Heart left ventricle (tissue), 16 donors: ENCODE results near the gene ATP13A4. TPM values are rescaled to one million over a fixed set of nuclear protein-coding genes. Genes with fewer than 3 reads are reported as not detected.
A peak's percentile ranks its signal among the peaks of the same experiment; 100 is the strongest.

Experiments used
- ATAC-seq, 4 donors: fragments of 200-7000 bp; cut with Tn5 transposase; one replicate each; pipeline ENCODE4 v1.9.1; 2020 to 2022; ENCODE audit warnings: moderate library complexity in 4 of 4, mild to moderate bottlenecking in 3 of 4, moderate number of reproducible peaks in 1 of 4
- DNase-seq, 5 donors: peaks; one replicate each; pipeline ENCODE4 v3.0.0-alpha.2; 2020
- H3K27ac ChIP-seq, 12 donors: fragments of 200-600 bp; sonication (generic) in 4 of 12; one replicate each; pipeline versions ENCODE4 v1.5.0 to v1.8.0; 2016 to 2022; ENCODE audit warnings: mild to moderate bottlenecking in 2 of 12
- H3K27me3 ChIP-seq, 9 donors: fragments of 200-600 bp; sonication (generic) in 2 of 9; one replicate each; pipeline versions ENCODE4 v1.5.1 to v1.8.0; 2016 to 2022; ENCODE audit warnings: mild to moderate bottlenecking in 3 of 9
- H3K36me3 ChIP-seq, 9 donors: fragments of 200-600 bp; sonication (generic) in 2 of 9; one replicate each; pipeline versions ENCODE4 v1.5.0 to v1.8.0; 2018 to 2022; ENCODE audit warnings: mild to moderate bottlenecking in 2 of 9
- H3K4me1 ChIP-seq, 12 donors: fragments of 200-600 bp; sonication (generic) in 4 of 12; one replicate each; pipeline versions ENCODE4 v1.5.0 to v1.8.0; 2016 to 2022; ENCODE audit warnings: mild to moderate bottlenecking in 3 of 12
- H3K4me3 ChIP-seq, 12 donors: fragments of 200-600 bp; sonication (generic) in 4 of 12; one replicate each; pipeline versions ENCODE4 v1.5.0 to v1.8.0; 2017 to 2022; ENCODE audit warnings: mild to moderate bottlenecking in 9 of 12, moderate library complexity in 4 of 12
- H3K9me3 ChIP-seq, 12 donors: fragments of 200-600 bp; sonication (generic) in 4 of 12; one replicate each; pipeline versions ENCODE4 v1.5.0 to v1.8.0; 2016 to 2022; ENCODE audit warnings: mild to moderate bottlenecking in 1 of 12
- POLR2A ChIP-seq, 2 donors: fragments of 450-650 bp; IDR thresholded peaks; one replicate each; pipeline ENCODE4 v1.6.1; 2017; ENCODE audit warnings: antibody characterized with exemption in 2 of 2, mild to moderate bottlenecking in 2 of 2, moderate library complexity in 2 of 2
- WGBS, 4 donors: extraction: QIAGEN DNeasy Blood & Tissue Kit in 2 of 4; methylation state at CpG; one replicate each; pipeline versions ENCODE4 v1.1.5 to v1.1.7; 2013 to 2018; 5-methylcytosine and 5-hydroxymethylcytosine counted together
- intact Hi-C, 10 donors: fragments of 100-400 bp; cut with DNase I; formaldehyde crosslinking; loops; one replicate each; pipeline versions ENCODE4 v1.11.1 to v1.14.2; 2022
- polyA plus RNA-seq, 2 donors: library from polyadenylated mRNA; stranded (reverse); fragments of 200-250 nt; gene quantifications; one replicate each; pipeline ENCODE4 v1.2.3, GENCODE V29; 2013
- total RNA-seq, 9 donors: library from RNA; depleted of rRNA in 2 of 9; stranded (reverse); fragments of >200 nt in 2 of 9; fragmentation: NEBNext Ultra II Directional in 3 of 9; extraction: Animal tissue kit (Norgen Biotek cat#: 25700) in 3 of 9; gene quantifications; one replicate each; pipeline versions ENCODE4 v1.1.0 to v1.2.4, GENCODE V29; 2016 to 2023
- TF ChIP-seq, protein P1 (sequence below), 12 donors: fragments of 200-600 bp; sonication (generic) in 4 of 12; IDR thresholded peaks; one replicate each; pipeline versions ENCODE4 v1.5.0 to v1.8.0; 2018 to 2022; ENCODE audit warnings: antibody characterized with exemption in 12 of 12, mild to moderate bottlenecking in 5 of 12
- donor health status: ischemic (EF 13 %, LVEDD 7.1; RV severe dilation, severe dysfunction).
- donor health status: healthy with polysubstance abuse.
- donor health status: DM: no; HTN: yes; CAD: no.
- donor health status: DM: no; HTN: no; CAD: no.
- donor health status: ischemic (EF 25% LVEDD 6.9; RV normal size, moderate dysfunction).
- donor health status: ischemic (EF 25% LVEDD 5.7; RV mildly dilated, moderate dysfunction).
- donor health status: healthy.
- donor health status: DM: yes; HTN: yes; CAD: no.
- donor health status: ischemic (EF 35%, LVEDD 5.7; RV mildly dilated, moderate dysfunction).
- donor health status: nonischemic (EF 11% LVEDD 7.7; RV severe dilation, severe dysfunction).
- donor health status: DM: yes; HTN: yes; CAD: no.
- donor health status: PGD.
- donor health status: ischemic (EF 29% LVEDD 5.4; RV normal size, mild dysfunction).
- donor health status: nonischemic (EF 23%, LVEDD 6.1; RV moderate dilation, normal function).

Gene ATP13A4
- total and polyA plus RNA-seq, 11 donors, result 0.48 to 0.97 (median 0.51) TPM; not detected in 8

GRCh38 chr3:193452338-193452737 is 102.4 kb downstream of the ATP13A4 start:
- Histone ChIP-seq H3K4me3 (no peak overlapping the region), H3K36me3 (no peaks in the 10 kb centered on the region), H3K27ac (no peak overlapping the region), H3K4me1 (no peaks in the 10 kb centered on the region), H3K9me3 (no peaks in the 10 kb centered on the region), H3K27me3 (no peaks in the 10 kb centered on the region)
- DNase-seq (no peak), ATAC-seq (no peak)
- intact Hi-C loops, result loop anchor here in 3 of 10 donors (5.0 to 10.0 kb wide), 2 partner anchors 260 to 638 kb away; no protein-coding TSS in a partner anchor
- TF ChIP-seq POLR2A (IDR thresholded peaks at IDR 0.05), result no peak
- TF ChIP-seq, protein P1, sequence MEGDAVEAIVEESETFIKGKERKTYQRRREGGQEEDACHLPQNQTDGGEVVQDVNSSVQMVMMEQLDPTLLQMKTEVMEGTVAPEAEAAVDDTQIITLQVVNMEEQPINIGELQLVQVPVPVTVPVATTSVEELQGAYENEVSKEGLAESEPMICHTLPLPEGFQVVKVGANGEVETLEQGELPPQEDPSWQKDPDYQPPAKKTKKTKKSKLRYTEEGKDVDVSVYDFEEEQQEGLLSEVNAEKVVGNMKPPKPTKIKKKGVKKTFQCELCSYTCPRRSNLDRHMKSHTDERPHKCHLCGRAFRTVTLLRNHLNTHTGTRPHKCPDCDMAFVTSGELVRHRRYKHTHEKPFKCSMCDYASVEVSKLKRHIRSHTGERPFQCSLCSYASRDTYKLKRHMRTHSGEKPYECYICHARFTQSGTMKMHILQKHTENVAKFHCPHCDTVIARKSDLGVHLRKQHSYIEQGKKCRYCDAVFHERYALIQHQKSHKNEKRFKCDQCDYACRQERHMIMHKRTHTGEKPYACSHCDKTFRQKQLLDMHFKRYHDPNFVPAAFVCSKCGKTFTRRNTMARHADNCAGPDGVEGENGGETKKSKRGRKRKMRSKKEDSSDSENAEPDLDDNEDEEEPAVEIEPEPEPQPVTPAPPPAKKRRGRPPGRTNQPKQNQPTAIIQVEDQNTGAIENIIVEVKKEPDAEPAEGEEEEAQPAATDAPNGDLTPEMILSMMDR (IDR thresholded peaks at IDR 0.05), result peak in 10 of 12 donors; percentile 7 to 43 (median 27)

DNA sequence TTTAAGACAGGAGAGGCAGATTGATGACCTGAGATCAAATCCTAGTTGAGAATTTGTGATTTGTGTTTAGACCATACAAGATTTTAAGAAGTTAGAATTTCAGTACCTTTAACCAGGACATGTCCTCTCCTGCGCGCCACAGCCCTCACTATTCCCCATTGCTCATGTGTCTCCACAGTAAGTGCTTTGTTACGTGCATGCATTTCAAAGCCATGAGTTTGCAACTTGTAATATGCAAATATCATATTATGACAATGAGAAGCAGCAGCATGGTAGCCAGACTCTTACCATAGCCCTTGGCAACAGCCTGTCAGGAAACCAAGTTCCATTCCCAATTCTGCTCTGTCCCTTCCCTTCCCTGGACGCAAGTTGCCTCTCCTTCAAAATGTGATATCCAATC is 102.8 kb downstream of the ATP13A4 start:
- no peaks in the 10 kb centered on the region for H3K4me1 ChIP-seq
- no peaks in the 10 kb centered on the region for H3K36me3 ChIP-seq
- intact Hi-C loops, result loop anchor here in 3 of 10 donors (5.0 to 10.0 kb wide), 2 partner anchors 260 to 637 kb away; no protein-coding TSS in a partner anchor
- no peak overlapping the region for H3K4me3 ChIP-seq
- no peaks in the 10 kb centered on the region for H3K27me3 ChIP-seq
- WGBS, 4 donors, result 95 to 98% (median 97%) methylated on average over 4 of the region's 4 CpGs
- TF ChIP-seq POLR2A (IDR thresholded peaks at IDR 0.05), result no peak
- TF ChIP-seq, protein P1 (IDR thresholded peaks at IDR 0.05), result no peak
- DNase-seq (no peak), ATAC-seq (no peak)
- no peak overlapping the region for H3K27ac ChIP-seq
- H3K9me3 ChIP-seq, result no peaks in the 10 kb centered on the region

- no peaks in the 10 kb centered on the region for H3K9me3 ChIP-seq
- no peaks in the 10 kb centered on the region for H3K27me3 ChIP-seq
- no peak for ATAC-seq
- TF ChIP-seq, protein P1 (IDR thresholded peaks at IDR 0.05), result no peak
- TF ChIP-seq POLR2A (IDR thresholded peaks at IDR 0.05), result no peak
- no peak for DNase-seq
- 78 to 84% (median 82%) methylated on average over 5 of the region's 5 CpGs for WGBS, 4 donors
- H3K36me3 ChIP-seq, result no peaks in the 10 kb centered on the region
- intact Hi-C loops, result no loop called here
- no peak overlapping the region for H3K27ac ChIP-seq
- no peak overlapping the region for H3K4me3 ChIP-seq
- H3K4me1 ChIP-seq, result no peaks in the 10 kb centered on the region
Measured at GRCh38 chr3:193446965-193447602, 107.6 kb downstream of the ATP13A4 start.

DNA sequence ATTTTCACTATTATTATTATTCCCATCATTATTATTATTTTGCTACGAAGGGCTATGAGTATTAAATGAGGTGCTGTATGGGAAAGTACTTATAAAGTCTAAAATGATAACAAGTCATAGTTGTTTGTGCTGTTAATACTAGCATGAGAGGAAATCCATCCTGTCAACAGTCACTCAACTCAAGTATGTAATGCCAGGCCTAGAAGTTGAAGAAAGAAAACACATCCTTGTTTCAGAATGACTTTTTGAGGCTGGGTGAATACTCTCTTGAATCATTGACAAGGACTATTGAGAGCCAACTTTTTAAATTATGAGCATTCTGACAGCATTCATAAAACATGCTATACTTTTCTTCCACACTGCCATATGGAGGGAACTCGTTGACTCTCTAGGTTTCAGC is 115.3 kb downstream of the ATP13A4 start:
- H3K4me3 ChIP-seq, result no peak overlapping the region
- WGBS, 4 donors, result 34 to 59% (median 55%) methylated on average over 2 of the region's 2 CpGs
- H3K27me3 ChIP-seq, result no peaks in the 10 kb centered on the region
- ATAC-seq (no peak), DNase-seq (no peak)
- no peak overlapping the region for H3K27ac ChIP-seq
- H3K4me1 ChIP-seq, result no peaks in the 10 kb centered on the region
- no peaks in the 10 kb centered on the region for H3K36me3 ChIP-seq
- intact Hi-C loops, result no loop called here
- no peaks in the 10 kb centered on the region for H3K9me3 ChIP-seq
- TF ChIP-seq, protein P1 (IDR thresholded peaks at IDR 0.05), result no peak
- no peak for TF ChIP-seq POLR2A (IDR thresholded peaks at IDR 0.05)
